Measurements from ENCODE around the gene TSHZ3. TPM values are rescaled to one million over a fixed set of nuclear protein-coding genes. Genes with fewer than 3 reads are reported as not detected.

Gene TSHZ3
- total RNA-seq, 1 donor from 2014 or later: 6.1 TPM

GRCh38 chr19:31307071-31307669 lies 42.1 kb downstream of the TSHZ3 start:
- Histone ChIP-seq H3K36me3 (ENCODE audit: insufficient read depth, low read length) (peaks cover 4% of the 10 kb centered on the region), H3K4me3 (ENCODE audit: insufficient read depth, low read depth, low read length) (no peak overlapping the region), H3K79me2 (ENCODE audit: insufficient read depth, low read length) (peaks cover 79% of the 10 kb centered on the region), H3K9ac (ENCODE audit: low read length) (no peak overlapping the region), H3K4me2 (ENCODE audit: low read length) (no peak overlapping the region), H4K20me1 (ENCODE audit: insufficient read depth, low read length) (peaks cover 54% of the 10 kb centered on the region), H2AFZ (ENCODE audit: low read depth, low read length) (no peak overlapping the region), H3K27me3 (ENCODE audit: insufficient read depth, low read length) (no peaks in the 10 kb centered on the region), H3K4me1 (ENCODE audit: insufficient read depth, low read length) (peaks cover 4% of the 10 kb centered on the region), H3K27ac (ENCODE audit: low read depth, low read length) (no peak overlapping the region), H3K9me3 (ENCODE audit: insufficient read depth, low read depth, low read length) (no peaks in the 10 kb centered on the region)
- DNase-seq (ENCODE audit: low read depth) (no peak), FAIRE-seq (no peak)
- no peaks in the 10 kb centered on the region for H3K9me3 Mint-ChIP-seq (ENCODE audit: unreplicated experiment)
- H3K27ac Mint-ChIP-seq (ENCODE audit: unreplicated experiment): no peak overlapping the region
- TF ChIP-seq CTCF (IDR thresholded peaks at IDR 0.05; ENCODE audit: insufficient read depth, low read depth, low read length) (no peak), EZH2 (IDR thresholded peaks at IDR 0.05; ENCODE audit: insufficient read depth, low read length) (no peak)
- peaks cover 11% of the 10 kb centered on the region for H3K36me3 Mint-ChIP-seq (ENCODE audit: low read depth, unreplicated experiment)
- H3K4me3 Mint-ChIP-seq (ENCODE audit: unreplicated experiment): no peak overlapping the region
- H3K27me3 Mint-ChIP-seq (ENCODE audit: low read depth, unreplicated experiment): no peaks in the 10 kb centered on the region
- H3K4me1 Mint-ChIP-seq (ENCODE audit: low read depth, unreplicated experiment): peaks cover 3% of the 10 kb centered on the region

- Histone ChIP-seq H3K4me2 (ENCODE audit: low read length) (no peak overlapping the region), H3K4me1 (ENCODE audit: insufficient read depth, low read length) (no peaks in the 10 kb centered on the region), H3K9me3 (ENCODE audit: insufficient read depth, low read depth, low read length) (no peaks in the 10 kb centered on the region), H3K27me3 (ENCODE audit: insufficient read depth, low read length) (no peaks in the 10 kb centered on the region), H3K36me3 (ENCODE audit: insufficient read depth, low read length) (peaks cover 4% of the 10 kb centered on the region), H4K20me1 (ENCODE audit: insufficient read depth, low read length) (peaks cover 64% of the 10 kb centered on the region), H3K9ac (ENCODE audit: low read length) (no peak overlapping the region), H3K27ac (ENCODE audit: low read depth, low read length) (no peak overlapping the region), H3K4me3 (ENCODE audit: insufficient read depth, low read depth, low read length) (no peak overlapping the region), H3K79me2 (ENCODE audit: insufficient read depth, low read length) (peaks cover 80% of the 10 kb centered on the region), H2AFZ (ENCODE audit: low read depth, low read length) (no peak overlapping the region)
- Mint-ChIP-seq H3K4me3 (ENCODE audit: unreplicated experiment) (no peak overlapping the region), H3K9me3 (ENCODE audit: unreplicated experiment) (no peaks in the 10 kb centered on the region), H3K27me3 (ENCODE audit: low read depth, unreplicated experiment) (no peaks in the 10 kb centered on the region), H3K36me3 (ENCODE audit: low read depth, unreplicated experiment) (peaks cover 9% of the 10 kb centered on the region), H3K4me1 (ENCODE audit: low read depth, unreplicated experiment) (no peaks in the 10 kb centered on the region), H3K27ac (ENCODE audit: unreplicated experiment) (no peak overlapping the region)
- TF ChIP-seq EZH2 (IDR thresholded peaks at IDR 0.05; ENCODE audit: insufficient read depth, low read length): no peak
- no peak for FAIRE-seq
- no peak for DNase-seq (ENCODE audit: low read depth)
These were observed 43.1 kb downstream of the TSHZ3 start for GRCh38 chr19:31306006-31306753.

DNA sequence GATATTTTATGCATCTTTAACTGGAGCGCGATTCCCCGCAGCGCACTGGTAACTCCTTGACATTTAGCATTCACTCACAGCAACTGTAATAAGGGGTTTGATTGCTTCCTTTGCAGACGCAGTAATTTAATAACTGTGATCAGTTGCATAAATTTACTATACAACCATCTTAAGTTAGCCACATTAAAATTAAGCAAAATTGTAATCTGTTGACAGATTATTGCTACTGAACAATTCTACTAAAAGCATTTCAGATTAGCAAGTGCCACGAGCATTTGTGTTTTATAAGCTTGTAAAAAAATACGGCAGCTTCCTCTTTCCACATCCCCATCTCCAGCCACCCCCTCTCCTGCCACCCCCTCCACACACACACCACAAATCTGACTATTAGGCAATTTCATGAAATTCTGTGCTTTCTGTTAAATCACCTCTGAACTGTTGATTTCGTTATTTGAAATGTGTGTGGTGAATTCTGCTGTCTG lies 44.4 kb downstream of the TSHZ3 start:
- FAIRE-seq: no peak
- peaks cover 68% of the 10 kb centered on the region for H3K79me2 ChIP-seq (ENCODE audit: insufficient read depth, low read length)
- no peaks in the 10 kb centered on the region for H3K27me3 Mint-ChIP-seq (ENCODE audit: low read depth, unreplicated experiment)

More for the DNA sequence above, 44.4 kb downstream of the TSHZ3 start:
- H2AFZ ChIP-seq (ENCODE audit: low read depth, low read length): no peak overlapping the region
- DNase-seq (ENCODE audit: low read depth): no peak
- H3K4me1 Mint-ChIP-seq (ENCODE audit: low read depth, unreplicated experiment): no peaks in the 10 kb centered on the region
- H3K9me3 Mint-ChIP-seq (ENCODE audit: unreplicated experiment): no peaks in the 10 kb centered on the region
- H3K36me3 ChIP-seq (ENCODE audit: insufficient read depth, low read length): peaks cover 4% of the 10 kb centered on the region
- no peak overlapping the region for H3K4me2 ChIP-seq (ENCODE audit: low read length)
- TF ChIP-seq EZH2 (IDR thresholded peaks at IDR 0.05; ENCODE audit: insufficient read depth, low read length) (no peak), CTCF (IDR thresholded peaks at IDR 0.05; ENCODE audit: insufficient read depth, low read depth, low read length) (no peak)
- no peaks in the 10 kb centered on the region for H3K9me3 ChIP-seq (ENCODE audit: insufficient read depth, low read depth, low read length)
- peaks cover 61% of the 10 kb centered on the region for H4K20me1 ChIP-seq (ENCODE audit: insufficient read depth, low read length)
- no peaks in the 10 kb centered on the region for H3K27me3 ChIP-seq (ENCODE audit: insufficient read depth, low read length)
- H3K36me3 Mint-ChIP-seq (ENCODE audit: low read depth, unreplicated experiment): peaks cover 7% of the 10 kb centered on the region
- no peak overlapping the region for H3K9ac ChIP-seq (ENCODE audit: low read length)
- no peak overlapping the region for H3K4me3 ChIP-seq (ENCODE audit: insufficient read depth, low read depth, low read length)
- H3K4me3 Mint-ChIP-seq (ENCODE audit: unreplicated experiment): no peak overlapping the region
- no peak overlapping the region for H3K27ac ChIP-seq (ENCODE audit: low read depth, low read length)
- no peaks in the 10 kb centered on the region for H3K4me1 ChIP-seq (ENCODE audit: insufficient read depth, low read length)
- H3K27ac Mint-ChIP-seq (ENCODE audit: unreplicated experiment): no peak overlapping the region

Measured in astrocyte (in vitro differentiated cells and primary cell).